ENCODE results near the gene UBE3D. TPM values are rescaled to one million over a fixed set of nuclear protein-coding genes. Genes with fewer than 3 reads are reported as not detected.
A peak's percentile ranks its signal among the peaks of the same experiment; 100 is the strongest.
"Not testable (repeated sequence)": the region's sequence is repeated elsewhere in the genome, so short reads cannot be mapped to it uniquely, and the experiment has no call there.

Gene UBE3D
- total RNA-seq, 1 donor from 2014 or later, result 11.3 TPM

DNA sequence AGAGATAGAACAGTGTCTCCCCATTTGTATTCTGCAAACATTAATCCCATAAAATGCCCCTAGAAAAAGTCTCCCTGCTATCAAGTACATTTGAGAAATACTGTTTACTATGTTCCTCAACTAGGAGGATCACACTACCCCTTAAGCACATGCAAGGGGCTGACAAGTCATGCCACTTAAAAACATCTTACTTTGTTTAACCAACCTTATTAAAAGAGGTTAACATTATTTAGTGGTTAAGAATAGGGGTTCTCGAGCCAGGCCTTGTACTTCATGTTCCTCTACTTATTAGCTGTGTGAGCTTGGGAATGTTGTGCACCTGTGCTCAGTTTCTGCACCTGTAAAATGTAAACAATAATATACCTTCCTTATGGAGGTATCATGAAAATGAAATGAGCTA lies 113.7 kb downstream of the UBE3D start:
- FAIRE-seq, result no peak
- DNase-seq (ENCODE audit: low read depth), result no peak
- TF ChIP-seq, protein P1, sequence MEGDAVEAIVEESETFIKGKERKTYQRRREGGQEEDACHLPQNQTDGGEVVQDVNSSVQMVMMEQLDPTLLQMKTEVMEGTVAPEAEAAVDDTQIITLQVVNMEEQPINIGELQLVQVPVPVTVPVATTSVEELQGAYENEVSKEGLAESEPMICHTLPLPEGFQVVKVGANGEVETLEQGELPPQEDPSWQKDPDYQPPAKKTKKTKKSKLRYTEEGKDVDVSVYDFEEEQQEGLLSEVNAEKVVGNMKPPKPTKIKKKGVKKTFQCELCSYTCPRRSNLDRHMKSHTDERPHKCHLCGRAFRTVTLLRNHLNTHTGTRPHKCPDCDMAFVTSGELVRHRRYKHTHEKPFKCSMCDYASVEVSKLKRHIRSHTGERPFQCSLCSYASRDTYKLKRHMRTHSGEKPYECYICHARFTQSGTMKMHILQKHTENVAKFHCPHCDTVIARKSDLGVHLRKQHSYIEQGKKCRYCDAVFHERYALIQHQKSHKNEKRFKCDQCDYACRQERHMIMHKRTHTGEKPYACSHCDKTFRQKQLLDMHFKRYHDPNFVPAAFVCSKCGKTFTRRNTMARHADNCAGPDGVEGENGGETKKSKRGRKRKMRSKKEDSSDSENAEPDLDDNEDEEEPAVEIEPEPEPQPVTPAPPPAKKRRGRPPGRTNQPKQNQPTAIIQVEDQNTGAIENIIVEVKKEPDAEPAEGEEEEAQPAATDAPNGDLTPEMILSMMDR (IDR thresholded peaks at IDR 0.05; ENCODE audit: insufficient read depth, low read length, severe bottlenecking), result no peak
- Histone ChIP-seq H3K4me3 (ENCODE audit: low read depth, low read length) (no peak overlapping the region), H3K27me3 (ENCODE audit: control insufficient read depth, insufficient read depth, low read length) (no peaks in the 10 kb centered on the region), H3K36me3 (ENCODE audit: control insufficient read depth, insufficient read depth, low read length) (no peaks in the 10 kb centered on the region)

DNA sequence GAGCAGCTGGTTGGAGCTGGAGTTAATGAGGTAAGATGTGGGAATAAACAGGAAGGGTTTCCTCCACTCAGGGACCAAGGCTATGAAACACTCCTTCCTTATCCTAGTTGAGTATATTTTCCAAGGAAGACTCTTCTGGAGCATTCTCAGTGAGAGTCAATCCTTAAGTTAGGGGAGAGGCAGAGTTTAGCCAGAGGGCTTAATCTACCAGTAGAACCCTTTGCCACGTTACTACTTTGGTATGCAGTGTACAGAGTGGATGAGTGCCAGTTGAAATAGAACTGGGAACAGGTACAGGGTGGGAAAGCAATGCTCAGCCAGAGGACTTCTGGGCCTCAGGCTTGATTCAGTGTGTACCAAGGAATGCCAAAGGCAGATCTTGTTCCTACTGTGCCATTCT lies 114.3 kb downstream of the UBE3D start:
- Histone ChIP-seq H3K4me3 (ENCODE audit: low read depth, low read length) (no peak overlapping the region), H3K27me3 (ENCODE audit: control insufficient read depth, insufficient read depth, low read length) (no peaks in the 10 kb centered on the region), H3K36me3 (ENCODE audit: control insufficient read depth, insufficient read depth, low read length) (no peaks in the 10 kb centered on the region)
- DNase-seq (ENCODE audit: low read depth) (peak; percentile 79), FAIRE-seq (peak; percentile 28)
- TF ChIP-seq, protein P1 (IDR thresholded peaks at IDR 0.05; ENCODE audit: insufficient read depth, low read length, severe bottlenecking), result no peak

DNA sequence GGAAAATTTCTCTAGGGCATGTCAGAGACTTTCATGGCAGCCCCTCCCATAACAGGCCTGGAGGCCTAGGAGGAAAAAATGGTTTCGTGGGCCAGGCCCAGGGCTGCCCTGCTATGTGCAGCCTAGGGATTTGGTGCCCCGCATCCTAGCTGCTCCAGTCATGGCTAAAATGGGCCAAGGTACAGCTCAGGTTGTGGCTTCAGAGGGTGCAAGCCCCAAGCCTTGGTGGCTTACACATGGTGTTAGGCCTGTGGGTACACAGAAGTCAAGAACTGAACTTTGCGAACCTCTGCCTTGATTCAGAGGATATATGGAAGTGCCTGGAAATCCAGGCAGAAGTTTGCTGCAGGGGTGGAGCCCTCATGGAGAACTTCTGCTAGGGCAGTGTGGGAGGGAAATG lies 134.7 kb downstream of the UBE3D start:
- H3K4me3 ChIP-seq (ENCODE audit: low read depth, low read length); H3K36me3 ChIP-seq (ENCODE audit: control insufficient read depth, insufficient read depth, low read length); FAIRE-seq; DNase-seq (ENCODE audit: low read depth); H3K27me3 ChIP-seq (ENCODE audit: control insufficient read depth, insufficient read depth, low read length): not testable (repeated sequence)

DNA sequence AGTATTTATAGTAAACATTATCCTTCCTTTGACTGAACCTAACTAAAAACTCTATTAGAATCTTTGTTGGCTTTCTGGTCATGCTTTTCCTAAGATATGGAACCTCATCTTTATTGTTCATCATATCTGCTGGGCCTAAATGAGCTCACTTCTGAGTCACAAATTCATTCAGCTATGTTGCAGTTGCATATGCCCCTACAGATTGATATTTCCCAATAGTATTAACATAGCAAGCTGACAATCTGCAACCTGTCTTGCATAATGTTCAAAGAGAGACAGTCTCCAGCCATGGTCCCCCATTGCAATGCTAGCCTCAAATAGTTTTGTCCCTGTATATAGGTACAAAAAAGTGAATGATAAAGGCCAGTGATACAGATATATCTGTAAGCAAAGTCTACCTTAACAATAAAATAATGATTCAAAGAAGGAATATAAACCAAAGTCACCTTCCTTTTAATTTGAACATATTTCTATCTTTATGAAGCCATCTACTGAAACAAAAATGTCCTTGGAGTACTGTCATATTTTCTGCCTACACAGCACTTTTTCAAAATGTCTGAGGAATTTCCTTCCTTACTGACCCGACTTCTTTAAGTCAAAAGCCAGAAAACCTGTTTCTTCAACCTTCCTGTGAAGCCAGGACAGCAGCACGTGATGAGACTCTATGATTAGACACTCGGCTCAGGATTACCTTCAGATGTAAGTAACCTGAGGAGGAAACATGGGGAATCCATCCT lies 140.7 kb downstream of the UBE3D start:
- FAIRE-seq (no peak), DNase-seq (ENCODE audit: low read depth) (peak; percentile 79)
- Histone ChIP-seq H3K4me3 (ENCODE audit: low read depth, low read length) (no peak overlapping the region), H3K36me3 (ENCODE audit: control insufficient read depth, insufficient read depth, low read length) (no peaks in the 10 kb centered on the region), H3K27me3 (ENCODE audit: control insufficient read depth, insufficient read depth, low read length) (no peaks in the 10 kb centered on the region)
- TF ChIP-seq, protein P1 (IDR thresholded peaks at IDR 0.05; ENCODE audit: insufficient read depth, low read length, severe bottlenecking), result no peak

DNA sequence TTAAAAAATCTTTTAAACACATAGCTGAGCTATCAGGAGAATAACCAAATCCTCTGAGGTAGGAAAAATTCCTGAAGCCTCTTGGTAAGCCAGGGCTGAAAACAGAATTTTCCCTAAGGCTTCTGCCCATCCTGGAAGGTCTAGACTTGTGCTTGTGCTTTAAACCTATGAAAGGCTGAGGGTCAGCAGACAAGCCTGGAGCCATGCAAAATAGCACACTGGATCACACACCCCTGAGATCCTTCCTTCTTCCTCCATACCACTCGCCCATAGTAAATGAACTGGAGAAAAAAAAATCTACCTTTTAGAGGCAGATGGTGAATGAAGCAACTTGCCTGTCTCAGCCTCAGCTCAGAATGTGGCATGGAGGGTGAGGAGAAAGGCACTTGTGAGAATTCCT lies 144.4 kb downstream of the UBE3D start:
- Histone ChIP-seq H3K36me3 (ENCODE audit: control insufficient read depth, insufficient read depth, low read length) (no peaks in the 10 kb centered on the region), H3K4me3 (ENCODE audit: low read depth, low read length) (no peak overlapping the region), H3K27me3 (ENCODE audit: control insufficient read depth, insufficient read depth, low read length) (no peaks in the 10 kb centered on the region)
- no peak for DNase-seq (ENCODE audit: low read depth)
- FAIRE-seq, result peak; percentile 60
- TF ChIP-seq, protein P1 (IDR thresholded peaks at IDR 0.05; ENCODE audit: insufficient read depth, low read length, severe bottlenecking), result no peak

- Histone ChIP-seq H3K36me3 (ENCODE audit: control insufficient read depth, insufficient read depth, low read length) (no peaks in the 10 kb centered on the region), H3K27me3 (ENCODE audit: control insufficient read depth, insufficient read depth, low read length) (no peaks in the 10 kb centered on the region), H3K4me3 (ENCODE audit: low read depth, low read length) (no peak overlapping the region)
- TF ChIP-seq, protein P1 (IDR thresholded peaks at IDR 0.05; ENCODE audit: insufficient read depth, low read length, severe bottlenecking), result no peak
- FAIRE-seq (no peak), DNase-seq (ENCODE audit: low read depth) (no peak)
Observed at GRCh38 chr6:82917346-82918064, 148.1 kb downstream of the UBE3D start.

All from bronchial epithelial cell (primary cell).